ENCODE data around the gene PKD2L1.
"Not testable (repeated sequence)": the region's sequence is repeated elsewhere in the genome, so short reads cannot be mapped to it uniquely, and the experiment has no call there.

Gene PKD2L1

GRCh38 chr10:100330079-100330478 is at the start of gene PKD2L1:
PKD2L1 (minus strand) TSS chr10:100330228; CDS start chr10:100330103, 125 bp downstream.
- TF ChIP-seq ZNF274 (IDR thresholded peaks at IDR 0.05; ENCODE audit: low read depth, low read length) = no peak

GRCh38 chr10:100377830-100378229 is 47.8 kb upstream of the PKD2L1 start:
- TF ChIP-seq ZNF274 (IDR thresholded peaks at IDR 0.05; ENCODE audit: low read depth, low read length) = no peak
- H3K4me3 ChIP-seq (ENCODE audit: low read length) = no peak overlapping the region

More at GRCh38 chr10:100330079-100330478, at the start of gene PKD2L1:
- H3K4me3 ChIP-seq (ENCODE audit: low read length) = no peak within 1 kb of the TSS

- H3K4me3 ChIP-seq (ENCODE audit: low read length) = not testable (repeated sequence)
These were observed 46.6 kb upstream of the PKD2L1 start for GRCh38 chr10:100376656-100377055.

GRCh38 chr10:100374677-100375353 is 44.8 kb upstream of the PKD2L1 start:
- not testable (repeated sequence) for H3K4me3 ChIP-seq (ENCODE audit: low read length)

GRCh38 chr10:100374200-100374655 is 44.2 kb upstream of the PKD2L1 start:
- no peak for TF ChIP-seq ZNF274 (IDR thresholded peaks at IDR 0.05; ENCODE audit: low read depth, low read length)
- peak overlapping the region; percentile 66 for H3K4me3 ChIP-seq (ENCODE audit: low read length)

- H3K4me3 ChIP-seq (ENCODE audit: low read length) = peak overlapping the region; percentile 66
- TF ChIP-seq ZNF274 (IDR thresholded peaks at IDR 0.05; ENCODE audit: low read depth, low read length) = no peak
These were observed 43.5 kb upstream of the PKD2L1 start for GRCh38 chr10:100373298-100374199.

- no peak for TF ChIP-seq ZNF274 (IDR thresholded peaks at IDR 0.05; ENCODE audit: low read depth, low read length)
- peak overlapping the region; percentile 13; the same call in 1 of the 2 replicates for H3K4me3 ChIP-seq (ENCODE audit: low read length)
These were observed 42.6 kb upstream of the PKD2L1 start for GRCh38 chr10:100372415-100373297.

GRCh38 chr10:100371482-100372027 is 41.5 kb upstream of the PKD2L1 start:
- TF ChIP-seq ZNF274 (IDR thresholded peaks at IDR 0.05; ENCODE audit: low read depth, low read length) = no peak
- no peak overlapping the region for H3K4me3 ChIP-seq (ENCODE audit: low read length)

- TF ChIP-seq ZNF274 (IDR thresholded peaks at IDR 0.05; ENCODE audit: low read depth, low read length) = no peak
- no peak overlapping the region for H3K4me3 ChIP-seq (ENCODE audit: low read length)
These were observed 40.9 kb upstream of the PKD2L1 start for GRCh38 chr10:100370714-100371481.

GRCh38 chr10:100368721-100369120 is 38.7 kb upstream of the PKD2L1 start:
- no peak overlapping the region for H3K4me3 ChIP-seq (ENCODE audit: low read length)
- TF ChIP-seq ZNF274 (IDR thresholded peaks at IDR 0.05; ENCODE audit: low read depth, low read length) = no peak

GRCh38 chr10:100364735-100365391 is 34.8 kb upstream of the PKD2L1 start:
- no peak for TF ChIP-seq ZNF274 (IDR thresholded peaks at IDR 0.05; ENCODE audit: low read depth, low read length)
- H3K4me3 ChIP-seq (ENCODE audit: low read length) = no peak overlapping the region

GRCh38 chr10:100364175-100364574 is 34.1 kb upstream of the PKD2L1 start:
- TF ChIP-seq ZNF274 (IDR thresholded peaks at IDR 0.05; ENCODE audit: low read depth, low read length) = no peak
- H3K4me3 ChIP-seq (ENCODE audit: low read length) = no peak overlapping the region
